ENCODE measurements around the gene TMEM270. TPM values are rescaled to one million over a fixed set of nuclear protein-coding genes. Genes with fewer than 3 reads are reported as not detected.

The TMEM270 gene
- total RNA-seq, 2 donors from 2014 or later: 4.9 TPM; not detected in 1

DNA sequence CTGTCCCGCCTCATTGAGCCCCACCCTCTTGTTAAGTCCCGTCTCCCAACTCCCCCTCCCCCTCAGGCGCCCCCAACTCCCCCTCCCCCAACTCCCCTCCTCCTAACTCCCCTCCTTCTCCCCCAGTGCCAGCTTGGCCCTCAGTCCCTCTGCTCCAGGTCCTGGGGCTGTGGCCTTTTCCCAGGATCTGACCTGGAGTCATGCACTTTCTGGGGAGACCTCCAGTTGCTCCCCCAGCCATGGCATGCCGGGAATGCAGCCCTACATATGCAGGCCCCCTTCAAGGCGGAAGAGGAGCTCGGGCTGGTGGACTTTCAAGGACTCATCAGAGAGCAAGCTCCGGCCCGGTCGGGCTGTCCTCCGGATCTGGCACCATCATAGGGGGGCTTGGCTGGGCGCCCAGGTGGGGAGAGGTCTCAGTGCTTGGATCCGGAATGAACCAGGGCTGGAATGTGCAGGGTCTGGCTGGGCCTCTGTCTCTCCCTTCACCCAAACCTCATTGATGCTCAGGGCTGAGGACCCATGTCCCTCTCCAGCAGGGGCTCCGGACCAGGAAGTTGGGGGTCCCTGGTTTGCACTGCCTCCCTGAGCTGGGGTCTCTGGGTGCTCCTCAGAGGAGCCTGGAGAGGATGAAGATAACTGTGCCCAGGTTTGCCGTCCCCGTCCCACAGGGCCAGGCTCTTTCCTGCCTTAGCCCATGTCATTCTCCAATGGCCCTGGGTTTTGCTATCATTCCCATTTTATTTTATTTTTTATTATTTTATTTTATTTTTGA lies 41.1 kb downstream of the TMEM270 start:
- no peak overlapping the region for H3K4me3 ChIP-seq
- intact Hi-C loops (cut with DNase I): no loop called here

GRCh38 chr7:73903321-73904218 lies 42.6 kb downstream of the TMEM270 start:
- WGBS: 84% methylated on average over 10 of the region's 15 CpGs
- TF ChIP-seq POLR2AphosphoS5 (IDR thresholded peaks at IDR 0.05) (no peak), CTCF (IDR thresholded peaks at IDR 0.05) (no peak), POLR2A (IDR thresholded peaks at IDR 0.05) (no peak)
- H3K27me3 ChIP-seq (replicated peaks; ENCODE audit: insufficient read depth): no peaks in the 10 kb centered on the region
- no peaks in the 10 kb centered on the region for H3K4me1 ChIP-seq (replicated peaks)
- intact Hi-C loops (cut with DNase I): no loop called here
- H3K36me3 ChIP-seq: no peaks in the 10 kb centered on the region
- H3K4me3 ChIP-seq: no peak overlapping the region
- no peak overlapping the region for H3K27ac ChIP-seq
- DNase-seq (ENCODE audit: low spot score): no peak
- H3K9me3 ChIP-seq: no peaks in the 10 kb centered on the region

More for the DNA sequence above, 41.1 kb downstream of the TMEM270 start:
- no peaks in the 10 kb centered on the region for H3K4me1 ChIP-seq (replicated peaks)
- H3K9me3 ChIP-seq: no peaks in the 10 kb centered on the region
- H3K36me3 ChIP-seq: no peaks in the 10 kb centered on the region
- WGBS: 70% methylated on average over 15 of the region's 15 CpGs
- TF ChIP-seq CTCF (IDR thresholded peaks at IDR 0.05) (no peak), POLR2A (IDR thresholded peaks at IDR 0.05) (no peak), POLR2AphosphoS5 (IDR thresholded peaks at IDR 0.05) (no peak)
- H3K27ac ChIP-seq: no peak overlapping the region
- DNase-seq (ENCODE audit: low spot score): no peak
- H3K27me3 ChIP-seq (replicated peaks; ENCODE audit: insufficient read depth): no peaks in the 10 kb centered on the region

GRCh38 chr7:73904219-73905137 lies 43.5 kb downstream of the TMEM270 start:
- no peaks in the 10 kb centered on the region for H3K27me3 ChIP-seq (replicated peaks; ENCODE audit: insufficient read depth)
- no peaks in the 10 kb centered on the region for H3K4me1 ChIP-seq (replicated peaks)
- no peaks in the 10 kb centered on the region for H3K9me3 ChIP-seq
- H3K27ac ChIP-seq: no peak overlapping the region
- H3K4me3 ChIP-seq: no peak overlapping the region
- TF ChIP-seq CTCF (IDR thresholded peaks at IDR 0.05) (no peak), POLR2AphosphoS5 (IDR thresholded peaks at IDR 0.05) (no peak), POLR2A (IDR thresholded peaks at IDR 0.05) (no peak)
- DNase-seq (ENCODE audit: low spot score): no peak
- no peaks in the 10 kb centered on the region for H3K36me3 ChIP-seq
- WGBS: 57% methylated on average over 23 of the region's 24 CpGs
- intact Hi-C loops (cut with DNase I): no loop called here

GRCh38 chr7:73905360-73905759 lies 44.4 kb downstream of the TMEM270 start:
- Histone ChIP-seq H3K27me3 (replicated peaks; ENCODE audit: insufficient read depth) (no peaks in the 10 kb centered on the region), H3K4me3 (no peak overlapping the region), H3K27ac (no peak overlapping the region), H3K9me3 (no peaks in the 10 kb centered on the region), H3K4me1 (replicated peaks) (no peaks in the 10 kb centered on the region), H3K36me3 (no peaks in the 10 kb centered on the region)
- WGBS: 91% methylated on average over 15 of the region's 15 CpGs
- intact Hi-C loops (cut with DNase I): no loop called here
- no peak for DNase-seq (ENCODE audit: low spot score)
- TF ChIP-seq CTCF (IDR thresholded peaks at IDR 0.05) (no peak), POLR2A (IDR thresholded peaks at IDR 0.05) (no peak)
